ENCODE measurements around the gene TIPIN. TPM values are rescaled to one million over a fixed set of nuclear protein-coding genes. Genes with fewer than 3 reads are reported as not detected.
"Not testable (repeated sequence)": the region's sequence is repeated elsewhere in the genome, so short reads cannot be mapped to it uniquely, and the experiment has no call there.

Gene TIPIN
- total RNA-seq, 2 experiments from 2014 or later = 49.9 to 50.8 TPM

DNA sequence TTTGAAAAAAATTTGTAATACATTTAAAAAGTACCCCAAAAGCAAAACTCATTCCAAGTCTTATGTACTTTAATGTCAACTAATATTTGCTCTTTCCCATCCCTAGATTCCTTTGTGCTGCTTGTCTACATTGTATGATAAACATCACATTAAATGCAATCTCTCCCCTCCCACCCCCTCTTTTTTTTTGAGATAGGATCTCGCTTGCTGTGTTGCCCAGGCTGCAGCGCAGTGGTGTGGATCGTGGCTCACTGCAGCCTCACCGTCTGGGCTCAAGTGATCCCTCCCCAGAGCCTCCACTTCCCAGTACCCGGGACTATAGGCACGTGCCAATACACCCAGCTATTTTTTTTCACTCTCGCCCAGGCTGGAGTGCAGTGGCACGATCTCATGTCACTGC lies 42.8 kb upstream of the TIPIN start:
- no peaks in the 10 kb centered on the region for H3K9me3 Mint-ChIP-seq (ENCODE audit: low read depth)
- intact Hi-C loops (cut with DNase I, micrococcal nuclease) = no loop called here
- CTCF ChIA-PET = no interaction called here
- no peaks in the 10 kb centered on the region for H3K27me3 Mint-ChIP-seq
- H3K4me1 Mint-ChIP-seq = peaks cover 73% of the 10 kb centered on the region
- ATAC-seq (no peak), DNase-seq (no peak)
- POLR2A ChIA-PET = no interaction called here
- H3K4me3 Mint-ChIP-seq = no peak overlapping the region
- H3K36me3 Mint-ChIP-seq (ENCODE audit: low read depth) = peaks cover 33% of the 10 kb centered on the region
- H3K27ac Mint-ChIP-seq = no peak overlapping the region

DNA sequence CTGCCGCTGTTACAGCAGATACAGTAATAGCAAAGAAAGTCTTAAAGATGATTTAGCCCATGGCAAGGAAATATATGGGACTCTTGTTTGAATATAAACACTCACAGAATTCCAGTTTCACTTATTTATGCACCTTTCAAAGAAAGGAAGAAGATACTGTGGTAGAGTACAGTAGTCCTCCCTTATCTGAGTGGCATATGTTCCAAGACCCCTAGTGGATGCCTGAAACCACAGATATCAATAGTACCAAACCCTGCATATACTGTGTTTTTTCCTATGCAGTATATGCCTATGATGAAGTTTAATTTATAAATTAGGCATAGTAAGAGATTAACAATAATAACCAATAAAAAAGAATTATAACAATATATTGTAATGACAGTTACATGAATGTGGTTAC lies 38.4 kb upstream of the TIPIN start:
- intact Hi-C loops (cut with DNase I, micrococcal nuclease) = no loop called here
- no peak for DNase-seq
- ChIA-PET CTCF (no interaction called here), POLR2A (interaction anchor here (0.6 kb wide), 1 partner anchor 948 kb away, joined by 3 read pairs; no protein-coding TSS in a partner anchor)
- Mint-ChIP-seq H3K4me1 (peaks cover 69% of the 10 kb centered on the region), H3K27me3 (no peaks in the 10 kb centered on the region), H3K4me3 (no peak overlapping the region), H3K9me3 (ENCODE audit: low read depth) (no peaks in the 10 kb centered on the region), H3K36me3 (ENCODE audit: low read depth) (peaks cover 60% of the 10 kb centered on the region), H3K27ac (no peak overlapping the region)
- ATAC-seq = no peak

- Mint-ChIP-seq H3K4me1 (peaks cover 70% of the 10 kb centered on the region), H3K36me3 (ENCODE audit: low read depth) (peaks cover 63% of the 10 kb centered on the region), H3K4me3 (no peak overlapping the region), H3K9me3 (ENCODE audit: low read depth) (no peaks in the 10 kb centered on the region), H3K27ac (no peak overlapping the region), H3K27me3 (no peaks in the 10 kb centered on the region)
- intact Hi-C loops (cut with DNase I, micrococcal nuclease) = no loop called here
- ChIA-PET POLR2A (no interaction called here), CTCF (interaction anchor here (1.3 kb wide), 1 partner anchor 10 kb away, joined by 4 read pairs; no protein-coding TSS in a partner anchor)
- no peak for ATAC-seq
- DNase-seq = no peak
These were observed 38.0 kb upstream of the TIPIN start for GRCh38 chr15:66394472-66394871.

- H3K9me3 Mint-ChIP-seq (ENCODE audit: low read depth); H3K27me3 Mint-ChIP-seq; intact Hi-C loops (cut with DNase I, micrococcal nuclease); DNase-seq; H3K27ac Mint-ChIP-seq; H3K4me3 Mint-ChIP-seq; POLR2A ChIA-PET; ATAC-seq: not testable (repeated sequence)
- CTCF ChIA-PET = interaction anchor here (1.3 kb wide), 1 partner anchor 12 kb away, joined by 4 read pairs; no protein-coding TSS in a partner anchor
- Mint-ChIP-seq H3K36me3 (ENCODE audit: low read depth) (peaks cover 65% of the 10 kb centered on the region), H3K4me1 (peaks cover 74% of the 10 kb centered on the region)
These were observed 36.6 kb upstream of the TIPIN start for GRCh38 chr15:66393037-66393436.

- Mint-ChIP-seq H3K36me3 (ENCODE audit: low read depth) (peaks cover 65% of the 10 kb centered on the region), H3K9me3 (ENCODE audit: low read depth) (no peaks in the 10 kb centered on the region), H3K27ac (peak overlapping the region; percentile 34), H3K27me3 (no peaks in the 10 kb centered on the region), H3K4me1 (peaks cover 72% of the 10 kb centered on the region), H3K4me3 (peak overlapping the region; percentile 32)
- ChIA-PET POLR2A (no interaction called here), CTCF (interaction anchor here (0.7 to 1.1 kb wide), 2 partner anchors 9 to 10 kb away, joined by 3 to 4 read pairs; no protein-coding TSS in a partner anchor)
- ATAC-seq = no peak
- peak; percentile 22 for DNase-seq
- intact Hi-C loops (cut with DNase I, micrococcal nuclease) = loop anchor here (1.0 kb wide), 2 partner anchors 10 to 11 kb away; no protein-coding TSS in a partner anchor
These were observed 34.2 kb upstream of the TIPIN start for GRCh38 chr15:66390678-66391077.

- Mint-ChIP-seq H3K27me3 (no peaks in the 10 kb centered on the region), H3K9me3 (ENCODE audit: low read depth) (no peaks in the 10 kb centered on the region), H3K4me1 (peaks cover 70% of the 10 kb centered on the region), H3K4me3 (peak overlapping the region; percentile 95), H3K36me3 (ENCODE audit: low read depth) (peaks cover 62% of the 10 kb centered on the region), H3K27ac (peak overlapping the region; percentile 42)
- CTCF ChIA-PET = interaction anchor here (0.6 to 1.1 kb wide), 2 partner anchors 10 to 107 kb away, joined by 4 read pairs; partner anchors contain the start of gene SNAPC5
- intact Hi-C loops (cut with DNase I, micrococcal nuclease) = loop anchor here (1.0 to 10.0 kb wide), 4 partner anchors 10 to 1132 kb away; partner anchors contain the start of genes C15orf61 (in 1 of the 2), RNU5B-1 (in 1 of the 2) and SMAD6 (in 1 of the 2)
- DNase-seq (no peak), ATAC-seq (no peak)
- POLR2A ChIA-PET = interaction anchor here (0.7 to 0.9 kb wide), 2 partner anchors 108 to 109 kb away, joined by 3 to 5 read pairs; no protein-coding TSS in a partner anchor
These were observed 33.4 kb upstream of the TIPIN start for GRCh38 chr15:66389859-66390381.

DNA sequence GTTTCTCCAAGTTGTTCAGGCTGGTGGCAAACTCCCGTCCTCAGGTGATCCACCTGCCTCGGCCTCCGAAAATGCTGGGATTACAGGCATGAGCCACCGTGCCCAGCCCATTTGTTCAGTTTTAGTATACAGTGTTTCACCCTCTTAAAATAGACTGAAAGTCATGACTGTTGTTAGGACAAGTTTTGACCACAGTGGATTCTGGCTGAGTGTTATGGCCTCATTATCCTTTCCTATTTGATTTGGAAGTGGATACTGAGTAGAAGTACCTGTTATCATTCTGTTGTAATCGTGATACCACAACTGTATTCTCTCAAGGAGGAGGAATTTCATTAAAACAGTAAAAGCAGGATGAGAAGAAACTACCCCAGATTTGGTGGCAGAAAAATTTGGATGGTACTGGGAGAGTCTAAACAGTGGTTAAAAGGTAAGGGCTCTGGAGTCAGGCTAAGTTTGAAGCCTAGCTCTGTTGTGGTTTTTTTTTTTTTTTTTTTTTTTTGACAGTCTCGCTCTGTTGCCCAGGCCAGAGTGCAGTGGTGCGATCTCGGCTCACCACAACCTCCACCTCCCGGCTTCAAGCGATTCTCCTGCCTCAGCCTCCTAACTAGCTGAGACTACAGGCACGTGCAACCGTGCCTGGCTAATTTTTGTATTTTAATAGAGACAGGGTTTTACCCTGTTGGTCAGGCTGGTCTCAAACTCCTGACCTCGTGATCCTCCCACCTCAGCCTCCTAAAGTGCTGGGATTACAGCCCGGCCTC lies 32.8 kb upstream of the TIPIN start:
- peaks cover 63% of the 10 kb centered on the region for H3K36me3 Mint-ChIP-seq (ENCODE audit: low read depth)
- intact Hi-C loops (cut with DNase I, micrococcal nuclease) = loop anchor here in 1 of 2 experiments (5.0 to 10.0 kb wide), 3 partner anchors 316 to 1133 kb away; partner anchors contain the start of genes C15orf61, RNU5B-1 and SMAD6
- peak; percentile 19 for DNase-seq
- peak overlapping the region; percentile 70 for H3K27ac Mint-ChIP-seq
- H3K9me3 Mint-ChIP-seq (ENCODE audit: low read depth) = no peaks in the 10 kb centered on the region
- ATAC-seq = no peak
- CTCF ChIA-PET = interaction anchor here (0.6 to 2.1 kb wide), 4 partner anchors 15 to 108 kb away, joined by 3 to 7 read pairs (median 5); partner anchors contain the start of gene SNAPC5
- POLR2A ChIA-PET = interaction anchor here (0.7 to 0.9 kb wide), 2 partner anchors 109 to 110 kb away, joined by 3 to 5 read pairs; no protein-coding TSS in a partner anchor
- H3K4me1 Mint-ChIP-seq = peaks cover 65% of the 10 kb centered on the region
- no peaks in the 10 kb centered on the region for H3K27me3 Mint-ChIP-seq
- peak overlapping the region; percentile 95 for H3K4me3 Mint-ChIP-seq

GRCh38 chr15:66388576-66388975 lies 32.1 kb upstream of the TIPIN start:
- Mint-ChIP-seq H3K4me3 (peak overlapping the region; percentile 95), H3K9me3 (ENCODE audit: low read depth) (no peaks in the 10 kb centered on the region), H3K36me3 (ENCODE audit: low read depth) (peaks cover 56% of the 10 kb centered on the region), H3K27me3 (no peaks in the 10 kb centered on the region), H3K27ac (no peak overlapping the region), H3K4me1 (peaks cover 58% of the 10 kb centered on the region)
- CTCF ChIA-PET = interaction anchor here (0.7 to 2.1 kb wide), 7 partner anchors 15 to 109 kb away, joined by 3 to 10 read pairs (median 6); partner anchors contain the start of gene SNAPC5
- intact Hi-C loops (cut with DNase I, micrococcal nuclease) = loop anchor here in 1 of 2 experiments (5.0 to 10.0 kb wide), 3 partner anchors 316 to 1134 kb away; partner anchors contain the start of genes C15orf61, RNU5B-1 and SMAD6
- no peak for DNase-seq
- ATAC-seq = no peak
- POLR2A ChIA-PET = interaction anchor here (1.4 to 2.7 kb wide), 2 partner anchors 109 to 112 kb away, joined by 4 to 25 read pairs; partner anchors contain the start of gene SNAPC5

DNA sequence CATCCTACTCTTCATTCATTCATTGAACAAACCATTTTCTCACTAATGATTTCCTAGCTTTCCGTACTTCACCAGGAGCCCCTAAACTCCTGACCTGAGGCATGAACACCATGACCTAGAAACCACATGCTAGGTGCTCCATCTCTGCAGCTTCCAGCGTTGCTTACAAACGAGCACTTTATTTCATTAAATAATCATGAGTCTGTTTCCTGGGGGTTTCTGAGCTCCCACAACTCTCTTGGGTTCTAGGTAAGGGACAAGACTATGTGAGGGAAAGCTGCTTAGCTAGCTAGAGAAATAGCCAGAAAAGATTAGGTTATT lies 31.5 kb upstream of the TIPIN start:
- Mint-ChIP-seq H3K36me3 (ENCODE audit: low read depth) (peaks cover 54% of the 10 kb centered on the region), H3K27ac (peak overlapping the region; percentile 83), H3K4me1 (peaks cover 56% of the 10 kb centered on the region), H3K9me3 (ENCODE audit: low read depth) (no peaks in the 10 kb centered on the region), H3K4me3 (peak overlapping the region; percentile 95), H3K27me3 (no peaks in the 10 kb centered on the region)
- POLR2A ChIA-PET = interaction anchor here (1.4 to 2.7 kb wide), 3 partner anchors 23 to 113 kb away, joined by 4 to 25 read pairs (median 5); partner anchors contain the start of gene SNAPC5
- CTCF ChIA-PET = interaction anchor here (0.7 to 2.9 kb wide), 9 partner anchors 8 to 1960 kb away, joined by 3 to 15 read pairs (median 7); partner anchors contain the start of genes RPL4, SNAPC5 and ZWILCH
- DNase-seq (no peak), ATAC-seq (no peak)
- intact Hi-C loops (cut with DNase I, micrococcal nuclease) = loop anchor here in 1 of 2 experiments (5.0 to 10.0 kb wide), 3 partner anchors 317 to 1134 kb away; partner anchors contain the start of genes C15orf61, RNU5B-1 and SMAD6

DNA sequence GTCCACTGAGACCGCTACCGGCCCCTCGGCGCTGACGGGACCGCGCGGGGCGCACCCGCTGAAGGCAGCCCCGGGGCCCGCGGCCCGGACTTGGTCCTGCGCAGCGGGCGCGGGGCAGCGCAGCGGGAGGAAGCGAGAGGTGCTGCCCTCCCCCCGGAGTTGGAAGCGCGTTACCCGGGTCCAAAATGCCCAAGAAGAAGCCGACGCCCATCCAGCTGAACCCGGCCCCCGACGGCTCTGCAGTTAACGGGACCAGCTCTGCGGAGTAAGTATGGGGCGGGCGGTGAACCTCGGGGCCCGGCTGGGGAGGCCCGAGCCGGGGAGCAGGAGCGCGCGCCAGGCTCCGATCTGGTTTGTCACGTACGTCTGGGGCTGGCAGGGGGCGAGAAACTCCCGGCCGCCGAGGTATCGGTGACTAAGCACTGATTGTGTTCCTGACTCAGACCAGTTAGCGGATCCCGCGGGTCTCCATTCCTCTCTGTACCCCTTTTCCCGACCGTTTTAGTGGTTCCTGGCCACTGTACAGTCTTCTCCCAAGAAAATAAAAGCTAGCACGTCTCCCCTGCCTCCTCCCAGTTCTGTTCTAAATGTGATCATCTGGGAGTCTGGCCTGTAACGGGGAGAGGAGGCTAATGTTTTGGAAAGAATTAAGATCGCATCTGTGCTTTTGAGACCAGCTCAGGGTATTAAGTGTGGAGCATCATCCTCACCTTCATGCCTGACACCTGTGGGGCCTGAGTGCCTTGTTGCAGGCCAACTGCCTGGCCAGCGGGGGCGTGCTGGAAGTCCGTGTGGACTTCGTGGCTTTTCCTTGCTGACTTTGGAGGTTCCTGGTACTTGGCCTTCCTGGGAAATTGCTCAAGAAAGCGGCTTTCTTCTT lies 30.9 kb upstream of the TIPIN start:
- Mint-ChIP-seq H3K9me3 (ENCODE audit: low read depth) (no peaks in the 10 kb centered on the region), H3K4me1 (peaks cover 52% of the 10 kb centered on the region), H3K27me3 (no peaks in the 10 kb centered on the region), H3K36me3 (ENCODE audit: low read depth) (peaks cover 51% of the 10 kb centered on the region), H3K27ac (peak overlapping the region; percentile 83), H3K4me3 (peak overlapping the region; percentile 95)
- DNase-seq = peak; percentile 92
- ATAC-seq = peak; percentile 62
- POLR2A ChIA-PET = interaction anchor here (0.9 to 2.7 kb wide), 4 partner anchors 24 to 113 kb away, joined by 3 to 25 read pairs (median 4); partner anchors contain the start of gene SNAPC5
- intact Hi-C loops (cut with DNase I, micrococcal nuclease) = loop anchor here (2.0 to 10.0 kb wide), 6 partner anchors 117 to 1135 kb away; partner anchors contain the start of genes C15orf61 (in 1 of the 2), DENND4A (in 1 of the 2), RNU5B-1 (in 1 of the 2) and RPL4 (in 1 of the 2)
- CTCF ChIA-PET = interaction anchor here (0.6 to 2.9 kb wide), 11 partner anchors 9 to 1960 kb away, joined by 3 to 15 read pairs (median 6); partner anchors contain the start of genes RPL4, SNAPC5 and ZWILCH

All from activated CD4-positive, alpha-beta T cell treated with anti-CD3 and anti-CD28 coated beads for 36 hours (primary cell).